GM12878 (cell line): ENCODE results near the gene ALDH6A1. TPM values are rescaled to one million over a fixed set of nuclear protein-coding genes. Genes with fewer than 3 reads are reported as not detected.
A peak's percentile ranks its signal among the peaks of the same experiment; 100 is the strongest.

Experiments used
- BACH1 ChIP-seq: fragments of 450-650 bp; IDR thresholded peaks from 2 replicates; pipeline ENCODE4 v1.6.1; 2017; ENCODE audit warnings: mild to moderate bottlenecking, borderline replicate concordance
- BCL11A ChIP-seq: IDR thresholded peaks from 2 replicates; pipeline ENCODE4 v1.6.1; 2011; ENCODE audit warnings: low read depth, low read length
- BMI1 ChIP-seq: fragments of 450-650 bp; IDR thresholded peaks from 2 replicates; pipeline ENCODE4 v1.6.1; 2016; ENCODE audit warnings: mild to moderate bottlenecking, moderate library complexity, borderline replicate concordance
- CHD2 ChIP-seq: IDR thresholded peaks from 2 replicates; pipeline ENCODE4 v1.6.1; 2011; ENCODE audit warnings: low read depth, low read length, improper control_type of control experiment, borderline replicate concordance
- DPF2 ChIP-seq: fragments of 450-650 bp; IDR thresholded peaks from 2 replicates; pipeline ENCODE4 v1.6.1; 2017; ENCODE audit warnings: mild to moderate bottlenecking
- GABPA ChIP-seq: IDR thresholded peaks from 2 replicates; pipeline ENCODE4 v1.6.1; 2014; ENCODE audit warnings: antibody characterized with exemption, low read depth, mild to moderate bottlenecking, inconsistent platforms
- GATAD2B ChIP-seq: fragments of 450-650 bp; conservative IDR thresholded peaks from 2 replicates; pipeline ENCODE4 v1.6.1; 2017; ENCODE audit warnings: low read depth, mild to moderate bottlenecking, moderate library complexity
- IRF4 ChIP-seq: IDR thresholded peaks from 2 replicates; pipeline ENCODE4 v1.6.1; 2011; ENCODE audit warnings: low read depth, low read length
- JUNB ChIP-seq: IDR thresholded peaks from 2 replicates; pipeline ENCODE4 v1.6.1; 2016; ENCODE audit warnings: antibody characterized with exemption, mild to moderate bottlenecking
- JUND ChIP-seq: IDR thresholded peaks from 2 replicates; pipeline ENCODE4 v1.6.1; 2012; ENCODE audit warnings: low read depth, mild to moderate bottlenecking, low read length, improper control_type of control experiment, moderate library complexity
- KDM1A ChIP-seq: fragments of 200-600 bp; sonication (generic); IDR thresholded peaks from 2 replicates; pipeline ENCODE4 v1.6.1; 2016; ENCODE audit warnings: borderline replicate concordance
- MTA2 ChIP-seq: fragments of 450-650 bp; IDR thresholded peaks from 2 replicates; pipeline ENCODE4 v1.6.1; 2016; ENCODE audit warnings: low read depth, mild to moderate bottlenecking, moderate library complexity
- NRF1 ChIP-seq: conservative IDR thresholded peaks from 2 replicates; pipeline ENCODE4 v1.6.1; 2011; ENCODE audit warnings: mild to moderate bottlenecking, low read depth, low read length, improper control_type of control experiment
- RB1 ChIP-seq: fragments of 450-650 bp; formaldehyde crosslinking; IDR thresholded peaks from 2 replicates; pipeline ENCODE4 v1.6.1; 2017; ENCODE audit warnings: mild to moderate bottlenecking, borderline replicate concordance
- RUNX3 ChIP-seq: IDR thresholded peaks from 2 replicates; pipeline ENCODE4 v1.6.1; 2012; ENCODE audit warnings: low read length, inconsistent platforms
- SMAD1 ChIP-seq: fragments of 450-650 bp; IDR thresholded peaks from 2 replicates; pipeline ENCODE4 v1.6.1; 2018; ENCODE audit warnings: mild to moderate bottlenecking, low read depth; ENCODE audit not compliant: partially characterized antibody
- SPI1 ChIP-seq: IDR thresholded peaks from 2 replicates; pipeline ENCODE4 v1.6.1; 2011; ENCODE audit warnings: low read depth, mild to moderate bottlenecking, low read length, moderate library complexity, borderline replicate concordance; ENCODE audit not compliant: insufficient read depth
- SRF ChIP-seq, 2 experiments: IDR thresholded peaks; 2 replicates each; pipeline ENCODE4 v1.6.1; 2011; ENCODE audit warnings: low read depth in 2 of 2, low read length in 2 of 2, mild to moderate bottlenecking in 1 of 2, moderate library complexity in 1 of 2
- TBL1XR1 ChIP-seq: IDR thresholded peaks from 2 replicates; pipeline ENCODE4 v1.6.1; 2012; ENCODE audit warnings: low read depth, low read length, improper control_type of control experiment
- ZNF384 ChIP-seq: IDR thresholded peaks from 2 replicates; pipeline ENCODE4 v1.6.1; 2012; ENCODE audit warnings: low read depth, mild to moderate bottlenecking, low read length, improper control_type of control experiment, borderline replicate concordance
- polyA plus RNA-seq, 11 experiments: library from polyadenylated mRNA; depleted of rRNA in 4 of 11; unstranded in 6 of 11; stranded (reverse) in 5 of 11; fragments of >200 nt; fragmentation: Nextera tagmentation in 4 of 11; fragmentation: Illumina TruSeq in 1 of 11; extraction: Ambion mirVana in 4 of 11; extraction: Trizol in 1 of 11; gene quantifications; 1 replicate in 1 of 11; 2 replicates in 10 of 11; pipeline versions ENCODE4 v1.2.1 to v1.2.3, GENCODE V29; 2011 to 2016; ENCODE audit warnings: inconsistent platforms in 2 of 11, missing spikeins in 2 of 11, low read depth in 1 of 11
- total RNA-seq, 4 experiments: library from RNA; depleted of rRNA in 3 of 4; stranded (reverse); fragments of >200 nt in 3 of 4; fragmentation: Illumina TruSeq in 1 of 4; extraction: Trizol in 1 of 4; gene quantifications; 2 replicates each; pipeline versions ENCODE4 v1.2.1 to v1.2.3, GENCODE V29; 2013 to 2021
- TF ChIP-seq, protein P1 (sequence below): fragments of 450-650 bp; formaldehyde crosslinking; IDR thresholded peaks from 2 replicates; pipeline ENCODE4 v1.4.0; 2020; ENCODE audit warnings: mild to moderate bottlenecking, moderate library complexity
- TF ChIP-seq, protein P2 (sequence below): IDR thresholded peaks from 2 replicates; pipeline ENCODE4 v1.6.1; 2012; ENCODE audit warnings: mild to moderate bottlenecking, low read depth, low read length
- TF ChIP-seq, protein P3 (sequence below): IDR thresholded peaks from 2 replicates; pipeline ENCODE4 v1.6.1; 2011; ENCODE audit warnings: borderline replicate concordance, low read depth, mild to moderate bottlenecking, moderate library complexity, low read length; ENCODE audit not compliant: insufficient read depth, poor library complexity, severe bottlenecking
- TF ChIP-seq, protein P4 (sequence below): IDR thresholded peaks from 2 replicates; pipeline ENCODE4 v1.6.1; 2012; ENCODE audit warnings: low read depth, low read length, improper control_type of control experiment

ALDH6A1 gene
- total and polyA plus RNA-seq, 10 of the 15 experiments (the other 5 are each of a cell fraction or from before 2014, with no cell fraction given) = 6.3 to 23.4 (median 9.8) TPM

DNA sequence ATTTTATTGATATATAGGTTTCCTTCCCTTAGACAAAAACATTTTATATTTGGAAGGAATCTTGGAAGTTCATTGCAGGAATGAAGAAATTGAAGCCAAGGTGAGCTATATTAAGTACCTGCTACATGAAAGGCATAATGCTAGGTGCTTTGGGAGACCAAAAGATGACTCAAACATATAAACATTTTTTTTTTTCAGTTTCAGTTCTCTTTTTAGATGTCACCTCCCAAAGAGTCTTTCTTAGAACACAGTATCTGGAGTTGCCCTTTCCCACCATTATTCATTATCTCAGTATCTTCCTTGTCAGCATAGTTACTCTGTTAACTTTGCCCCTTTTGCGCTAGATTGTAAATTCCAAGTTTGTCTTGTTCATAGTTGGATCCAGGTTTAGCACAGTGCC lies 1.6 kb upstream of the ALDH6A1 start (continued):
- TF ChIP-seq, protein P1, sequence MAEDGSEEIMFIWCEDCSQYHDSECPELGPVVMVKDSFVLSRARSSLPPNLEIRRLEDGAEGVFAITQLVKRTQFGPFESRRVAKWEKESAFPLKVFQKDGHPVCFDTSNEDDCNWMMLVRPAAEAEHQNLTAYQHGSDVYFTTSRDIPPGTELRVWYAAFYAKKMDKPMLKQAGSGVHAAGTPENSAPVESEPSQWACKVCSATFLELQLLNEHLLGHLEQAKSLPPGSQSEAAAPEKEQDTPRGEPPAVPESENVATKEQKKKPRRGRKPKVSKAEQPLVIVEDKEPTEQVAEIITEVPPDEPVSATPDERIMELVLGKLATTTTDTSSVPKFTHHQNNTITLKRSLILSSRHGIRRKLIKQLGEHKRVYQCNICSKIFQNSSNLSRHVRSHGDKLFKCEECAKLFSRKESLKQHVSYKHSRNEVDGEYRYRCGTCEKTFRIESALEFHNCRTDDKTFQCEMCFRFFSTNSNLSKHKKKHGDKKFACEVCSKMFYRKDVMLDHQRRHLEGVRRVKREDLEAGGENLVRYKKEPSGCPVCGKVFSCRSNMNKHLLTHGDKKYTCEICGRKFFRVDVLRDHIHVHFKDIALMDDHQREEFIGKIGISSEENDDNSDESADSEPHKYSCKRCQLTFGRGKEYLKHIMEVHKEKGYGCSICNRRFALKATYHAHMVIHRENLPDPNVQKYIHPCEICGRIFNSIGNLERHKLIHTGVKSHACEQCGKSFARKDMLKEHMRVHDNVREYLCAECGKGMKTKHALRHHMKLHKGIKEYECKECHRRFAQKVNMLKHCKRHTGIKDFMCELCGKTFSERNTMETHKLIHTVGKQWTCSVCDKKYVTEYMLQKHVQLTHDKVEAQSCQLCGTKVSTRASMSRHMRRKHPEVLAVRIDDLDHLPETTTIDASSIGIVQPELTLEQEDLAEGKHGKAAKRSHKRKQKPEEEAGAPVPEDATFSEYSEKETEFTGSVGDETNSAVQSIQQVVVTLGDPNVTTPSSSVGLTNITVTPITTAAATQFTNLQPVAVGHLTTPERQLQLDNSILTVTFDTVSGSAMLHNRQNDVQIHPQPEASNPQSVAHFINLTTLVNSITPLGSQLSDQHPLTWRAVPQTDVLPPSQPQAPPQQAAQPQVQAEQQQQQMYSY (CRISPR knock-in tag) = no peak
- no peak for TF ChIP-seq TBL1XR1
- TF ChIP-seq CHD2 = no peak
- TF ChIP-seq, protein P2, sequence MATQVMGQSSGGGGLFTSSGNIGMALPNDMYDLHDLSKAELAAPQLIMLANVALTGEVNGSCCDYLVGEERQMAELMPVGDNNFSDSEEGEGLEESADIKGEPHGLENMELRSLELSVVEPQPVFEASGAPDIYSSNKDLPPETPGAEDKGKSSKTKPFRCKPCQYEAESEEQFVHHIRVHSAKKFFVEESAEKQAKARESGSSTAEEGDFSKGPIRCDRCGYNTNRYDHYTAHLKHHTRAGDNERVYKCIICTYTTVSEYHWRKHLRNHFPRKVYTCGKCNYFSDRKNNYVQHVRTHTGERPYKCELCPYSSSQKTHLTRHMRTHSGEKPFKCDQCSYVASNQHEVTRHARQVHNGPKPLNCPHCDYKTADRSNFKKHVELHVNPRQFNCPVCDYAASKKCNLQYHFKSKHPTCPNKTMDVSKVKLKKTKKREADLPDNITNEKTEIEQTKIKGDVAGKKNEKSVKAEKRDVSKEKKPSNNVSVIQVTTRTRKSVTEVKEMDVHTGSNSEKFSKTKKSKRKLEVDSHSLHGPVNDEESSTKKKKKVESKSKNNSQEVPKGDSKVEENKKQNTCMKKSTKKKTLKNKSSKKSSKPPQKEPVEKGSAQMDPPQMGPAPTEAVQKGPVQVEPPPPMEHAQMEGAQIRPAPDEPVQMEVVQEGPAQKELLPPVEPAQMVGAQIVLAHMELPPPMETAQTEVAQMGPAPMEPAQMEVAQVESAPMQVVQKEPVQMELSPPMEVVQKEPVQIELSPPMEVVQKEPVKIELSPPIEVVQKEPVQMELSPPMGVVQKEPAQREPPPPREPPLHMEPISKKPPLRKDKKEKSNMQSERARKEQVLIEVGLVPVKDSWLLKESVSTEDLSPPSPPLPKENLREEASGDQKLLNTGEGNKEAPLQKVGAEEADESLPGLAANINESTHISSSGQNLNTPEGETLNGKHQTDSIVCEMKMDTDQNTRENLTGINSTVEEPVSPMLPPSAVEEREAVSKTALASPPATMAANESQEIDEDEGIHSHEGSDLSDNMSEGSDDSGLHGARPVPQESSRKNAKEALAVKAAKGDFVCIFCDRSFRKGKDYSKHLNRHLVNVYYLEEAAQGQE = no peak
- TF ChIP-seq, protein P3, sequence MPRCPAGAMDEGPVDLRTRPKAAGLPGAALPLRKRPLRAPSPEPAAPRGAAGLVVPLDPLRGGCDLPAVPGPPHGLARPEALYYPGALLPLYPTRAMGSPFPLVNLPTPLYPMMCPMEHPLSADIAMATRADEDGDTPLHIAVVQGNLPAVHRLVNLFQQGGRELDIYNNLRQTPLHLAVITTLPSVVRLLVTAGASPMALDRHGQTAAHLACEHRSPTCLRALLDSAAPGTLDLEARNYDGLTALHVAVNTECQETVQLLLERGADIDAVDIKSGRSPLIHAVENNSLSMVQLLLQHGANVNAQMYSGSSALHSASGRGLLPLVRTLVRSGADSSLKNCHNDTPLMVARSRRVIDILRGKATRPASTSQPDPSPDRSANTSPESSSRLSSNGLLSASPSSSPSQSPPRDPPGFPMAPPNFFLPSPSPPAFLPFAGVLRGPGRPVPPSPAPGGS = no peak
- no peak for TF ChIP-seq GABPA
- peak; percentile 94 for TF ChIP-seq ZNF384
- TF ChIP-seq BACH1 = no peak
- peak; percentile 93 for TF ChIP-seq JUNB
- no peak for TF ChIP-seq BMI1
- peak; percentile 81 for TF ChIP-seq RUNX3
- no peak for TF ChIP-seq SMAD1
- TF ChIP-seq GATAD2B = no peak
- no peak for TF ChIP-seq KDM1A
- TF ChIP-seq DPF2 = 0 out of 2 replicates have a peak, but pooled peaks have one; percentile 76
- TF ChIP-seq SRF (IDR thresholded peaks at IDR 0.05; ENCODE audit: low read depth in 2 of 2, low read length in 2 of 2) = no peak
- peak; percentile 96 for TF ChIP-seq SPI1
- TF ChIP-seq BCL11A = peak; percentile 50; the same call in 1 of the 2 replicates
- TF ChIP-seq MTA2 = no peak; the same call in 1 of the 2 replicates
- TF ChIP-seq IRF4 = peak; percentile 95
- TF ChIP-seq NRF1 = no peak
- no peak for TF ChIP-seq RB1
- TF ChIP-seq JUND = 0 out of 2 replicates have a peak, but pooled peaks have one; percentile 53
- TF ChIP-seq, protein P4, sequence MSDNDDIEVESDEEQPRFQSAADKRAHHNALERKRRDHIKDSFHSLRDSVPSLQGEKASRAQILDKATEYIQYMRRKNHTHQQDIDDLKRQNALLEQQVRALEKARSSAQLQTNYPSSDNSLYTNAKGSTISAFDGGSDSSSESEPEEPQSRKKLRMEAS = no peak
